Subcutaneous adipose tissue (tissue), 4 donors: Measurements from ENCODE around the gene MRPL52. TPM values are rescaled to one million over a fixed set of nuclear protein-coding genes. Genes with fewer than 3 reads are reported as not detected.

Source experiments
- total RNA-seq, 4 donors: library from RNA; depleted of rRNA; stranded (reverse); fragments of >200 nt; gene quantifications; one replicate each; pipeline ENCODE4 v1.1.0, GENCODE V29; 2016
- TF ChIP-seq, protein P1 (sequence below): fragments of 450-650 bp; IDR thresholded peaks from one replicate; pipeline ENCODE4 v1.5.1; 2016; ENCODE audit warnings: low read depth, mild to moderate bottlenecking, control low read depth, antibody characterized with exemption, moderate library complexity

MRPL52 gene
- total RNA-seq, 4 donors from 2014 or later: 13.9 to 55.6 (median 31.2) TPM

DNA sequence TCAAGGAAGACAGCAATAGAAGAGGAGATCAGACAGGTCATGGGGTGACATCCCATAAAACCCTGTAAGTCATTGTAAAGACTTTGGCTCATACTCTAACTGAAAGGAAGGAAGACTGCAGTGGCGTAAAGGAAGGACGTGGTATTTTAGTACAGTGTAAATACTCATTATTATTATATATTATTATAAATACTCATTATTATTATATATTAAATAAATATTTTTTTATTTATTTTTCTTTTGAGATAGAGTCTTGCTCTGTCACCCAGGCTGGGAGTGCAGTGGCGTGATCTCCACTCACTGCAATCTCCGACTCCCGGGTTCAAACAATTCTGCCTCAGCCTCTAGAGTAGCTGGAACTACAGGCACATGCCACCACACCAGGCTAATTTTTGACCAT is 26.7 kb downstream of the MRPL52 start:
- TF ChIP-seq, protein P1, sequence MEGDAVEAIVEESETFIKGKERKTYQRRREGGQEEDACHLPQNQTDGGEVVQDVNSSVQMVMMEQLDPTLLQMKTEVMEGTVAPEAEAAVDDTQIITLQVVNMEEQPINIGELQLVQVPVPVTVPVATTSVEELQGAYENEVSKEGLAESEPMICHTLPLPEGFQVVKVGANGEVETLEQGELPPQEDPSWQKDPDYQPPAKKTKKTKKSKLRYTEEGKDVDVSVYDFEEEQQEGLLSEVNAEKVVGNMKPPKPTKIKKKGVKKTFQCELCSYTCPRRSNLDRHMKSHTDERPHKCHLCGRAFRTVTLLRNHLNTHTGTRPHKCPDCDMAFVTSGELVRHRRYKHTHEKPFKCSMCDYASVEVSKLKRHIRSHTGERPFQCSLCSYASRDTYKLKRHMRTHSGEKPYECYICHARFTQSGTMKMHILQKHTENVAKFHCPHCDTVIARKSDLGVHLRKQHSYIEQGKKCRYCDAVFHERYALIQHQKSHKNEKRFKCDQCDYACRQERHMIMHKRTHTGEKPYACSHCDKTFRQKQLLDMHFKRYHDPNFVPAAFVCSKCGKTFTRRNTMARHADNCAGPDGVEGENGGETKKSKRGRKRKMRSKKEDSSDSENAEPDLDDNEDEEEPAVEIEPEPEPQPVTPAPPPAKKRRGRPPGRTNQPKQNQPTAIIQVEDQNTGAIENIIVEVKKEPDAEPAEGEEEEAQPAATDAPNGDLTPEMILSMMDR: no peak

DNA sequence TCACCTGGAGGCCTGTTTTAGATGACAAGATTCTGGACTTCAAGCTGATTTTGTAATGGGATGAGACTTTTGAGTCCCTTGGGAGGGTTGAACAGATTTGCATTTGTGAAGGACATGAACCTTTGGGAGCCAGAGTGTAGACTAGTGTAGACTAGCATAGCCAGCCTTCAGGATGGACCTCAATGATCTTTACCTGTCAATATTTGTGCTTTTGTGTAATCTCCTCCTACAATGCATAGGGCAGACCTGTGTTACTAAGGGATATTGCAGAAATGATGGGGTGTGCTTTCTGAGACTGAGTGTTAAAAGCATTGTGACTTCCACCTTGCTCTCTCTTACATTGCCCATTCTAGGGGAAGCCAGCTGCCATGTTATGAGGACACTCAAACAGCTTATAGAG is 32.0 kb downstream of the MRPL52 start:
- TF ChIP-seq, protein P1: no peak

DNA sequence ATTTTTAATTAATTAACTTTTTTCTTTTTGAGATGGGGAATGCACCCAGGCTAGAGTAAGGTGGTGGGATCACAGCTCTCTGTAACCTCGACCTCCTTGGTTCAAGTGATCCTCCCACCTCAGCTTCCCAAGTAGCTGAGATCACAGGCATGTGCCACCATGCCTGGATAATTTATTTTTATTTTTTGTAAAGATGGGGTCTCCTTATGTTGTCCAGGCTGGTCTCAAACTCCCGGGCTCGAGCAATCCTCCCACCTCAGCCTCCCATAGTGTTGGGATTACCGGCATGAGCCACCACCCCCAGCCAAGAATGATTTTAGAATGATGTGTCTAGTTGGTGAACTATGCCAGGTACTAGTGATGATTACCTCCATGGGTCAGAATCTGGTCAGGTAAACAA is 35.3 kb downstream of the MRPL52 start:
- TF ChIP-seq, protein P1: no peak

DNA sequence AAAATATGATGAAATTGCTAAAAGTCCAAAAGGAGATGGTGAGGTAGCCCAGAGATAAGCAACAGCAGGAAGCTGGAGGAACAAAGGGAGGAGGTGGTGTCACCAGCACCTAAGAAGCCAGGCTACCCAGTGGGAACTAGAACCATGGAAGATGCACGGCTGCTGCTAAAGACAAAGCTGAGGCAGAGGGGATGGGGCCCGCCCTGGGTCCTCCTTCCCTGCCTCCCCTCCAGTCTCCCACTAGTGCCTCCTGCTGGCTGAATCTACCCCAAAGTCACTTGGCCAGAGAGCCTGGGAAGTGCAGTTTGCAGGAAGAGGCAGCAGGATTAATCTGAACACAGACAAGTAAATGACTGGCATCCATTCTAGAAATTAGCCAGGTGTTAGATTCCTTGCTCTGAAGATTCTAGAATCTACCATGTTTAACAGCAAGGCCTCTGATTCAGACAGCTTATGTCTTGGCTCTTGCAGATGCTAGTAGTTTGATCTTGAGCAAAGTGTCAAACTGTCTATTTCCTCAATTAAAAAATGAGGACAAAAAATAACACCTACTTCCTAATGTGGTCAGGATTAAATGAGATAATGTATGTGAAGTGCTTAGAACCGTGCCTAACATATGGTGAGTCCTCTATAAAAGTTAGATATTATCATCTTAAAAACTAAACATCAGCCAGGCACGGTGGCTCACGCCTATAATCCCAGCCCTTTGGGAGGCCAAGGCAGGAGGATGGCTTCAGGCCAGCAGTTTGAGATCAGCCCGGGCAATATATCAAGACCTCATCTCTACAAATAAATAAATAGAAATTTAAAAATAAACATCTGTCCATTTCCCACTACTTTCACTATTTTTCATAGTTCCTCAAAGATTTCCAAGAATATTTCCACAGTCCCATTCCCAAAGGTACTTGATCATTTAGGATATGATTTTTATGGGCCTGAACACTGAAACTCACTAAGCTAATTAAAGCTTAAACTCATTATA is 36.0 kb downstream of the MRPL52 start:
- TF ChIP-seq, protein P1: no peak

DNA sequence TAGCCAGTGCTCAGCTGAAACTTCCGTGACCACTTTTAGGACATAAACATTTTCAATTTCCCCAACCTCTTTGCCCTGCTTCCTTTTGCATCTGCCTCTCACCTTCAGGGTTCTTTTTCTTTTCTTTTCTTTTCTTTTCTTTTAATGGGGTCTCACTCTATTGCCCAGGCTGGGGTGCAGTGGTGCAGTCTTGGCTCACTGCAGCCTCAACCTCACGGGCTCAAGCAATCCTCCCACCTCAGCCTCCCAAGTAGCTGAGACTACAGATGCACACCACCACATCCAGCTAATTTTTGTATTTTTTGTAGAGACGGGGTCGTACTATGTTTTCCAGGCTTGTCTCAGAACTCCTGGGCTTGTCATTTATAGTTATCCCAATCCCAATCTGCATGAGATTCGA is 37.2 kb downstream of the MRPL52 start:
- TF ChIP-seq, protein P1: no peak

DNA sequence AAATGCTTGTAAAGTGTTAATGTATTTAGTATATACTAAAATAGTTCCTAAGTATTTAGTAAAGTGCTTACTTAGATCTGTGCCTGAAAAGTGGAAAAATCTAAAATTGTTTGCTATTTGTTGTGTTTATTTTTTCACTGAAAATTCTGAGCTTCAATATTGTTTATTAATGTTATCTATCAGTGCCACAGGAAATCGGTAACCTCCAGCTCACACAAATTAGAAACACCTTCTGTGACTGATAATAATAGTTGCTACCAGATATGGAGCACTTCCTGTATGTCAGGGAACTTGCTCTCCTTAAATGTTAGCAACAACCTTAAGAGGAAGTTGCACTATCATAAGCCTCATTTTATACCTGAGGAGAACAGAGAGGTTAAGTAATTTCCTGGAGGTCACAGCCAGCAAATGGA is 41.1 kb downstream of the MRPL52 start:
- TF ChIP-seq, protein P1: no peak

DNA sequence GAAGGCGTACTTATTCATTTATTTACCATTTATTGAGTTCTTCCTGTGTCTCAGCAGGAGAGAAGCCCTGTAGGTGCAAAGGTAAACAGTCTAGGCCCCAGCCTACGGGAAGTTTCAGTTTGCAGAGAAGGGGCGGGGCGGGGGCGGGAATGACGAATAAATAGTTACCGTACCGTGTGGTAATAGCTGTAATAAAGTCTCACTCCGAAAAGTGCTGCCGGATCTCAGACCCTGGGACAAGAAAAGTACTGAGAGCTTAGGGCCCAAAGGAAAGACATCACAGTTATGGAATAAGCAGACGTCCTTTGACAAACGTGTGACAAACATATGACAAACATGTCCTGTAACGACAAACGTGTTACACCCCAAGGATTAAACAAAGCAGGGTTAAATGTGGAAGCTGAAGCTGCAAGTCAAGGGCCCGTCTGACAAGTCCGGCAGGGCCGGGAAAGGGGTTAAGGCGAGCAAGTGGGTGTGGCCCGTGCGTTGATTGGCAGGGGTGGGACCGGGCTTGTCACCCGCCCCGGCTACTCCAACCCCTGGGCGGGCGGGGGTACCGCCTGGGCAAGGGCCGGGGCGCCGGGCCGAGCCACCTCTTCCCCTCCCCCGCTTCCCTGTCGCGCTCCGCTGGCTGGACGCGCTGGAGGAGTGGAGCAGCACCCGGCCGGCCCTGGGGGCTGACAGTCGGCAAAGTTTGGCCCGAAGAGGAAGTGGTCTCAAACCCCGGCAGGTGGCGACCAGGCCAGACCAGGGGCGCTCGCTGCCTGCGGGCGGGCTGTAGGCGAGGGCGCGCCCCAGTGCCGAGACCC is 41.7 kb downstream of the MRPL52 start, which contains the start of gene LRP10:
LRP10 (plus strand) TSS at position 517 of the 809 bp plus-strand sequence. CDS start 564 bp downstream, outside the sequence.
- TF ChIP-seq, protein P1: no peak
